ENCODE data around the gene IGSF10.

DNA sequence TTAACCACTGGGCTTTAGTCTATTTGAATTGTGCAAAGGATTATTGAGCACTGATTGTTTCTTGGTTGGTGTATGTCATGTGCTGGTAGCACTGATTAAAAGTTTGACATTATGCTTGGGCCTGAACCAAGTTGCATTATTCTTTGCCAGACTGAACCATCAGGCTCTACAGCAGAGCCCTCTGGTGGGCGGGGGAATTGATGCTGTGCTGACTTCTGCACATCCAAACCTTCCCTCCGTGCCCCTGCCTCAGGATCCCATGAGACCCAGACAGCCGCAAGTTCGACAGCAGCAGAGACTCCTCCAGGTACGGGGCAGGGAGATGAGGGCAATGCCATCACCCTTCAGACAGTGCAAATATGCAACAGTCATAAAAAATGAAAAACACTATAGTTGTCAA, 47.9 kb downstream of the IGSF10 start:
- TF ChIP-seq, protein P1, sequence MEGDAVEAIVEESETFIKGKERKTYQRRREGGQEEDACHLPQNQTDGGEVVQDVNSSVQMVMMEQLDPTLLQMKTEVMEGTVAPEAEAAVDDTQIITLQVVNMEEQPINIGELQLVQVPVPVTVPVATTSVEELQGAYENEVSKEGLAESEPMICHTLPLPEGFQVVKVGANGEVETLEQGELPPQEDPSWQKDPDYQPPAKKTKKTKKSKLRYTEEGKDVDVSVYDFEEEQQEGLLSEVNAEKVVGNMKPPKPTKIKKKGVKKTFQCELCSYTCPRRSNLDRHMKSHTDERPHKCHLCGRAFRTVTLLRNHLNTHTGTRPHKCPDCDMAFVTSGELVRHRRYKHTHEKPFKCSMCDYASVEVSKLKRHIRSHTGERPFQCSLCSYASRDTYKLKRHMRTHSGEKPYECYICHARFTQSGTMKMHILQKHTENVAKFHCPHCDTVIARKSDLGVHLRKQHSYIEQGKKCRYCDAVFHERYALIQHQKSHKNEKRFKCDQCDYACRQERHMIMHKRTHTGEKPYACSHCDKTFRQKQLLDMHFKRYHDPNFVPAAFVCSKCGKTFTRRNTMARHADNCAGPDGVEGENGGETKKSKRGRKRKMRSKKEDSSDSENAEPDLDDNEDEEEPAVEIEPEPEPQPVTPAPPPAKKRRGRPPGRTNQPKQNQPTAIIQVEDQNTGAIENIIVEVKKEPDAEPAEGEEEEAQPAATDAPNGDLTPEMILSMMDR (IDR thresholded peaks at IDR 0.05) = no peak
- TF ChIP-seq POLR2A (IDR thresholded peaks at IDR 0.05) = no peak

All from uterus (tissue), 2 donors.